Fibroblast of peridontal ligament (primary cell): ENCODE measurements around the gene YWHAB.

Source experiments
- DNase-seq: peaks from one replicate; pipeline ENCODE4 v3.0.0-alpha.2; 2010; ENCODE audit errors: extremely low read depth

YWHAB gene

DNA sequence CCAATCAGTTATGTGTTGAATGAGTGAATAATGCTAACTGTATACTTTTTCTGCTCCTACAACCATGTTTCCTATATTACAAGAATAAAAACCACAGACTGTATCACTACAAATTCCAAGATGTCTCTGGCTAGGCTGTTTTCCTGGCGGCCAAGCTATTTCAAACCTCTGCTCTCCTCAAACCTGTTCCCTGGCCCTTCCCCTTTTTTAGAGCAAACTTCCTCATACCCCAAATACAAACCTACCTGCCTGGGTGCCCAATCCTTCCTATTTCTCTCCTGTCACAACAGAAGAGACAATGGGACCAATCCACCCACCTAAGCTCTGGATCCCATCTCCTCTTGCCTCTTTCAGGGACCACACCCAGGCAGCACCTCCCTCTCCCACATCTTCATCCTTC, 67.2 kb downstream of the YWHAB start:
- DNase-seq, result no peak

DNA sequence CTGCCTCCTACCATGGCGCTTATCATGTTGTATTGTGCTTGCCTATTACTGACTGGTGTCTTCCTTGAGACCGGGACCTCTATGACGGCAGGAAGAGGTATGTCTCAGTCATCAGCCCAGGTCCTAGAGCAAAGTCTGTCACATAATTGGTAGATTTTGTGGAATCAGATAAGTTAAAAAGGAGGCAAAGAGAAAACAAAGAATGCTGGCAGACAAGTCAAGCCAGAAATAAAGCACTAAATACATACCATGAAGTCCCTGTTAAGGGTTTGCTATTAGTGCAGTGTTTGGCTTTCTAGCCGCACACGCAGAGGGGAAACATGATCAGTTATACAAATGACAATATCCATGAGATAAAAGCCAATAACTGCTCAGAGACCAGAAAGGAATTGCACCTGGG, 68.7 kb downstream of the YWHAB start:
- DNase-seq, result no peak

DNA sequence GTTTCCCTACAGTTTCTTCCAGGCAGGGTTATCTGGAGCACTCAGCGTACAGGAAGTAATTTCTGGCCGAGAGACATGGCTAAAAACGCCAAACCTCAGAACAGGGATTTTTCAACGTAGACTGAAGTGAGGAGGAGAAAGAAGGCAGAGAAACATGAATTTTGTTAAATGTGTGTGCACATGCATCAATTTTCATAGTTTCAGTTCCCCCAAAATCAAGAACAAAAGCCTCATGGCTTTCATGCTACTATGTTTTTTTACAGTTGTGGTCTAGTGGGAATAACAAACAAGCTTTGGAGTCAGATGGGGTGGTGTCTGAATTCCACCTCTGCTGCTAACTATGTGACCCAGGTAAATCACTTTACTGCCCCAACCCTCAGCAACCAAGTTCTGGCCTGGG, 69.8 kb downstream of the YWHAB start:
- no peak for DNase-seq

DNA sequence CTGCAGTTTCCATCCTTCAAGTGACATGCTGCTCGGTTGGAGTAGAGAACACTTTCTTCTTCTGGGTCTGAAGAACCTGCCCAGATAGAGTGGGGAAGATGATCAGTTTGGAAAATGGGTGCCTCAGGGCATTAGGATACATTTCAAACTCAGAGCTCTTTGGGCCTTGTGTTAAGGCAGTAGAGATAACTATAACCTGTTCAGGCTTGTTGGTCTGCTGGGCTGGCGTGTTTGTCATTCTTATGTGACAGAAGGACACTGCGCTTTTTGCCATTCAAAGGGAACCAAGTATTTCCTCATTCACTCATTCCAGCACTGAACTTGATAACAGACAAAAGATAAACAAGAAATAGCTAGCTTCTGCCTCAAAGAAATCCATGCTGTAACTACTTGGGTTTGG, 70.9 kb downstream of the YWHAB start:
- no peak for DNase-seq
